ENCODE measurements around the gene LRP1B. TPM values are rescaled to one million over a fixed set of nuclear protein-coding genes. Genes with fewer than 3 reads are reported as not detected.

LRP1B gene
- total and polyA plus RNA-seq, 2 of the 8 experiments (the other 6 are each of a cell fraction or from before 2014, with no cell fraction given): 0.03 TPM; not detected in 1

GRCh38 chr2:141331127-141331526 lies 799.7 kb downstream of the LRP1B start:
- Histone ChIP-seq H3K27me3 (replicated peaks in 1 of 4; ENCODE audit: control insufficient read depth in 3 of 4, extremely low read depth in 1 of 4, insufficient read depth in 3 of 4, low read length in 3 of 4) (no peaks in the 10 kb centered on the region), H2BK5ac (ENCODE audit: low read depth, low read length) (no peak overlapping the region), H3K4me2 (ENCODE audit: insufficient read depth in 1 of 2, low read depth in 2 of 2, low read length in 2 of 2) (no peak overlapping the region), H3K79me2 (ENCODE audit: control insufficient read depth in 1 of 2, insufficient read depth in 2 of 2, low read length in 2 of 2) (no peaks in the 10 kb centered on the region), H4K8ac (ENCODE audit: extremely low read depth, insufficient read depth, low read length) (no peak overlapping the region), H4K20me1 (replicated peaks in 1 of 2; ENCODE audit: control insufficient read depth in 1 of 2, insufficient read depth in 2 of 2, low read length in 2 of 2) (no peaks in the 10 kb centered on the region), H3K18ac (ENCODE audit: extremely low read depth, low read length) (no peak overlapping the region), H2BK20ac (ENCODE audit: low read length) (no peak overlapping the region), H3K4me3 (ENCODE audit: extremely low read depth in 1 of 4, insufficient read depth in 2 of 4, low read depth in 3 of 4, low read length in 4 of 4) (no peak overlapping the region), H3K14ac (ENCODE audit: insufficient read length) (no peak overlapping the region), H2BK120ac (replicated peaks; ENCODE audit: low read depth, low read length) (no peak overlapping the region), H3K27ac (ENCODE audit: low read depth, low read length) (no peak overlapping the region), H2AK5ac (ENCODE audit: low read depth, low read length) (no peak overlapping the region), H3K23me2 (ENCODE audit: low read depth, low read length) (no peaks in the 10 kb centered on the region), H3K9me3 (ENCODE audit: insufficient read depth in 2 of 2, low read depth in 1 of 2, low read length in 1 of 2) (no peaks in the 10 kb centered on the region), H3K4me1 (replicated peaks in 1 of 4; ENCODE audit: control insufficient read depth in 3 of 4, insufficient read depth in 4 of 4, low read length in 3 of 4) (no peaks in the 10 kb centered on the region), H3K4ac (replicated peaks; ENCODE audit: insufficient read length, low read depth, low read length) (no peak overlapping the region), H4K91ac (replicated peaks; ENCODE audit: insufficient read length, low read length) (no peak overlapping the region), H3K36me3 (ENCODE audit: control insufficient read depth in 2 of 4, insufficient read depth in 4 of 4, low read length in 3 of 4) (no peaks in the 10 kb centered on the region), H3K79me1 (ENCODE audit: low read depth, low read length) (no peaks in the 10 kb centered on the region), H3K23ac (ENCODE audit: insufficient read length) (no peak overlapping the region), H2BK12ac (ENCODE audit: low read depth, low read length) (no peak overlapping the region), H2AFZ (ENCODE audit: low read length) (peak overlapping the region; percentile 49), H4K5ac (ENCODE audit: insufficient read length, low read depth, low read length) (no peak overlapping the region), H3K9ac (replicated peaks in 1 of 4; ENCODE audit: extremely low read depth in 1 of 4, low read depth in 3 of 4, low read length in 3 of 4) (no peak overlapping the region), H2BK15ac (ENCODE audit: low read length) (no peak overlapping the region), H3K56ac (replicated peaks; ENCODE audit: insufficient read length, low read depth, low read length) (no peak overlapping the region)
- ChIA-PET POLR2A (ENCODE audit: partially characterized antibody) (no interaction called here), CTCF (ENCODE audit: partially characterized antibody) (interaction anchor here (0.8 kb wide), 1 partner anchor 9 kb away, joined by 3 read pairs; no protein-coding TSS in a partner anchor)
- DNase-seq (ENCODE audit: low read depth in 1 of 2, low spot score in 2 of 2) (no peak), FAIRE-seq (no peak)
- TF ChIP-seq BACH1 (IDR thresholded peaks at IDR 0.05; ENCODE audit: low read length): no peak
- TF ChIP-seq BRCA1 (IDR thresholded peaks at IDR 0.05; ENCODE audit: low read depth, low read length): no peak
- no peak for TF ChIP-seq CTBP2 (IDR thresholded peaks at IDR 0.05; ENCODE audit: borderline replicate concordance, insufficient read depth, insufficient read length, low read length)
- TF ChIP-seq KDM1A (IDR thresholded peaks at IDR 0.05; ENCODE audit: borderline replicate concordance, low read length): no peak
- TF ChIP-seq EZH2 (IDR thresholded peaks at IDR 0.05; ENCODE audit: low read depth, low read length, severe bottlenecking): no peak
- TF ChIP-seq ATF3 (IDR thresholded peaks at IDR 0.05; ENCODE audit: insufficient read depth, low read depth, low read length): no peak
- TF ChIP-seq KDM5A (IDR thresholded peaks at IDR 0.05; ENCODE audit: low read length): no peak
- TF ChIP-seq MAX (IDR thresholded peaks at IDR 0.05): no peak
- WGBS, 2 experiments (ENCODE audit: extremely low coverage in 1 of 2, insufficient coverage in 1 of 2, insufficient read length in 1 of 2, insufficient replicate concordance in 2 of 2, low coverage in 1 of 2, low lambda C conversion rate in 2 of 2, missing lambda C conversion rate in 1 of 2): 77% methylated on average over 1 of the region's 1 CpG; no CpG with 5 or more reads in 1 of the 2 experiments

All from H1 (cell line).